Measurements from ENCODE around the gene GSTO2.

DNA sequence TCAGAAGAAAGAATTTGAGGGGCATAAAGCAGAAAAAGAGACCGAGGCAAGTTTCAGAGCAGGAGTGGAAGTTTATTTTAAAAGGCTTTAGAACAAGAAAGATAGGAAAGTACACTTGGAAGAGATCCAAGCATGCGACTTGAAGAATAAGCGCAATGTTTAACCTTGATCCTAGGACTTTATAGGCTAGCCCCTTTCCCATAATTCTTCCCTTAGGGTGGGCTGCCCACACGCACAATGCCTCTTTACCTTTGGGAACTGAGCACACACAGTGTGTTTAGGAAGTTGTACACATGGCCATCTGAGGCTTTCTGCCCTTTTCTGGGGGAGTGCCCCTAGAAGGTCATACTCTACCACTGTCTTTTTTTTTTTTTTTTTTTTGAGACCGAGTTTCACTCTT lies 25.5 kb upstream of the GSTO2 start:
- TF ChIP-seq, protein P1, sequence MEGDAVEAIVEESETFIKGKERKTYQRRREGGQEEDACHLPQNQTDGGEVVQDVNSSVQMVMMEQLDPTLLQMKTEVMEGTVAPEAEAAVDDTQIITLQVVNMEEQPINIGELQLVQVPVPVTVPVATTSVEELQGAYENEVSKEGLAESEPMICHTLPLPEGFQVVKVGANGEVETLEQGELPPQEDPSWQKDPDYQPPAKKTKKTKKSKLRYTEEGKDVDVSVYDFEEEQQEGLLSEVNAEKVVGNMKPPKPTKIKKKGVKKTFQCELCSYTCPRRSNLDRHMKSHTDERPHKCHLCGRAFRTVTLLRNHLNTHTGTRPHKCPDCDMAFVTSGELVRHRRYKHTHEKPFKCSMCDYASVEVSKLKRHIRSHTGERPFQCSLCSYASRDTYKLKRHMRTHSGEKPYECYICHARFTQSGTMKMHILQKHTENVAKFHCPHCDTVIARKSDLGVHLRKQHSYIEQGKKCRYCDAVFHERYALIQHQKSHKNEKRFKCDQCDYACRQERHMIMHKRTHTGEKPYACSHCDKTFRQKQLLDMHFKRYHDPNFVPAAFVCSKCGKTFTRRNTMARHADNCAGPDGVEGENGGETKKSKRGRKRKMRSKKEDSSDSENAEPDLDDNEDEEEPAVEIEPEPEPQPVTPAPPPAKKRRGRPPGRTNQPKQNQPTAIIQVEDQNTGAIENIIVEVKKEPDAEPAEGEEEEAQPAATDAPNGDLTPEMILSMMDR (IDR thresholded peaks at IDR 0.05) = no peak
- TF ChIP-seq EP300 (IDR thresholded peaks at IDR 0.05; ENCODE audit: low read depth) = no peak

All from transverse colon (tissue), 3 donors.